HG03442 (cell line): ENCODE results near the gene PYGO2.
"Not testable (repeated sequence)": the region's sequence is repeated elsewhere in the genome, so short reads cannot be mapped to it uniquely, and the experiment has no call there.

Source experiments
- ATAC-seq: cut with Tn5 transposase; IDR thresholded peaks from one replicate; pipeline ENCODE4 v1.9.1; 2021; ENCODE audit warnings: mild to moderate bottlenecking, moderate library complexity; ENCODE audit not compliant: unreplicated experiment

The PYGO2 gene

DNA sequence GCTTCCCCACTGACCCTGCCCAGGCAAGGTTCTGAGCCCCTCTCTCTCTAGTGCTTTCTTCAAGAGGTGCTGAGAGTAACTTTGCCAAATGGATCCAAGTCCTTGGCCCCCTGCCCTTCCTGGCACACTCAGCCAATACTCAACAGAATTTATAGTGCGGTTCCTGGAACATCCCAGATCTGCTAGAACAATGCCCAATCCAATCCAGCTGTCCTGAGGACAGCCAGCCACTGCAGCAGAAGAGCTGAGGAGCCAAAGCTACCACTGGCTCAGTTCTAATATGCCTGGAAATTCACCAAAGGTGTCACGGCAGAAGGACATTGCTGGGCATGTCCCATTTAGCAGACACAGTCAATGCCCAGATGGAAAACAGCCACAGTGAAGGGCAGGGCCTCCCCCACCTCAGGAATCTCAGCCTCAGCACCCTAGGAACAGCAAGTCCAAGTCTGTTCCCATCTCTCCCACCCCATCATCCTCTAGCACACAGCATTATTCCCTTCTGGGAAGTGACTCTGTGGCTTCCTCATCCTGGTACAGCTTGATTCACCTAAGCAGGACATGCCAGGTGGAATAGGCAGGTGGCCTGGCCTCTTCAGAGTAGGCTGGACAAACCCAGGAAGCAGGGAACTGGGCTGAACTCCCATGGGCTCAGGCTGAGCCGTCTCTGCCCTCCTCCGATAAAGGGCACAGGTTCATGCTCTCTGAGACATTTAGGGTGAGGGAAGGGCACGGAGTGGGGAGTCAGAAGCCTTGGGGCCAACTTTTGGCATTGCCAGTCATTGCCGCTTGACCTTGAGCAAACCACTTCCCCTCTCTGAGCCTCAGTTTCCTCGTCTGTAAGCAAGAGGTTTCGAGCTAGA, 49.7 kb downstream of the PYGO2 start:
- ATAC-seq = no peak

DNA sequence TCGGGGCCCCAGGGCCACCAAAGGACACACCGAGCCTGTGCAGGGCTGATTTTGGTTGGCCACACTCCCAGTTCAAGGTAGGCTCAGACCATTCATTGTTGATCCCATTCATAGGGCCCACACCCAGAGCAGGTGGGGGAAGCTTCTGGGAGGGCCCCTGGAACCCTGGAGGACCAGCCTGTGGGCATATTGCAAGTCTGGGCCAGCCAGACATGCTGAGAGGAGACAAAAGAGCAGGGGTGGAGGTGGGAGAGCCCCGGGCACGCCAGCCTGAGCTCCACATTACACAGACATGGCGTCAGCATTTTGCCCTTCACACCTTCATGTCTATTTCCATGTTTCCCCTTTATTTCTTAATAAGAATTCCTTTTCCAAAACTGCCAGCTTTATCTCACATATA, 50.7 kb downstream of the PYGO2 start:
- ATAC-seq = no peak

DNA sequence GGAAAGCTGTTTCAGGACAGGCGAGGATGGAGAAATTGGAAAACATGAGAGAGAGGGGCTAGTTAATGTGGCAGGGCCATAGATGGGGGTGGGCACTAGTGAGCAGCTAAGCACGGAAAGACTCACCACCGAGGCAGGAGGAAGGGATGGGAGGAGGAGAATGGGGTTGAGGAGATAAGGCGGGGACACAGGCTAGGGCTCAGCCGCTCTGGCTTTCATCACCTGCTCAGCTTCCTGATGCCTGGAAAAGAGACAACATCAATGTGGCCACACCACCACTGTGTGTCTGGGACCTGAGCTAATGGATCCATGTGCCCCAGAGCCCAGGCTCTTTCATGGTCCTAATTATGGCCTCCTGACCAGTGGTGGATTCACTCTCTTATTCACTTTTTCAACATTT, 52.6 kb downstream of the PYGO2 start:
- ATAC-seq = no peak

DNA sequence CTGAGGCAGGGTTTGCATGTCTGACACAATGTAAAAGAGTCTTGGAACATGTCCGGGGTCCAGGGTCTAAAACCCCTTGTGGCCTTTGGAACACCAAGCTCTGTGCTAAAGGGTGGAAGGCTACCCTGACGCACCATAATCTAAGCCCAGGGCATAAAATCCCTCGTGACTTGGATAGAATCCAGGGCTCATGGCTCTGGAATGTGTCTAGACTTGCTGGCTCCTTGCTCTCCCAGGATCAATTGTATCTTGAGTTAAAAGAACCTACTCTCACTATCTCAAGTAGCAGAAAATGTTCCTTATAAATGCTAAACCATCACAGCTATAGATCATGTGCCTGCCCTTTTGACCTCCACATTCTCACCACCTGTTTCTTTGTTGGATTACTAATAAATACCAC, 53.5 kb downstream of the PYGO2 start:
- not testable (repeated sequence) for ATAC-seq
